GM12872 (cell line): ENCODE results near the gene TAS2R9.

Experiments
- CTCF ChIP-seq: IDR thresholded peaks from 3 replicates; pipeline ENCODE4 v1.5.1; 2011; ENCODE audit warnings: low read depth, mild to moderate bottlenecking, low read length, moderate library complexity; ENCODE audit not compliant: insufficient read depth

The TAS2R9 gene

GRCh38 chr12:10801741-10802140, 8.2 kb downstream of the TAS2R9 start:
- TF ChIP-seq CTCF = no peak

- TF ChIP-seq CTCF = no peak
Observed at GRCh38 chr12:10794222-10794621, 15.7 kb downstream of the TAS2R9 start.

- TF ChIP-seq CTCF = no peak
Observed at GRCh38 chr12:10783252-10783651, 26.7 kb downstream of the TAS2R9 start.

- TF ChIP-seq CTCF = no peak
Observed at GRCh38 chr12:10779103-10779502, 30.9 kb downstream of the TAS2R9 start.

- peak; percentile 36; the same call in 1 of the 3 replicates for TF ChIP-seq CTCF
Observed at GRCh38 chr12:10771132-10771733, 38.7 kb downstream of the TAS2R9 start.

GRCh38 chr12:10759657-10760056, 50.3 kb downstream of the TAS2R9 start:
- TF ChIP-seq CTCF = no peak
